B cell (primary cell): ENCODE measurements around the gene PCSK2. TPM values are rescaled to one million over a fixed set of nuclear protein-coding genes. Genes with fewer than 3 reads are reported as not detected.

Experiments
- ATAC-seq: fragments of 200-7000 bp; cut with Tn5 transposase; one replicate; pipeline ENCODE4 v1.10.0; 2021; ENCODE audit warnings: low read depth, mild to moderate bottlenecking, moderate number of reproducible peaks, moderate library complexity
- CTCF ChIA-PET: fragments of 350-600 bp; sonication (Branson Sonifier 250); formaldehyde crosslinking; loops from one replicate; lab custom pipeline; 2021; ENCODE audit warnings: antibody characterized with exemption, inconsistent platforms; lab: Charles Lee
- POLR2A ChIA-PET: fragments of 350-600 bp; sonication (Branson Sonifier 250); formaldehyde crosslinking; loops from one replicate; lab custom pipeline; 2021; ENCODE audit warnings: antibody characterized with exemption; lab: Charles Lee
- DNase-seq: peaks from one replicate; pipeline ENCODE4 v3.0.0; 2013
- H2AFZ ChIP-seq: 2 replicates; pipeline ENCODE4 v1.6.1; 2012; ENCODE audit warnings: mild to moderate bottlenecking, low read depth, low read length; ENCODE audit not compliant: insufficient read depth, poor library complexity, severe bottlenecking
- H3K27ac ChIP-seq, 2 donors: 1 replicate in 1 of 2; 2 replicates in 1 of 2; pipeline ENCODE4 v1.5.1; 2012 to 2013; ENCODE audit warnings: low read length in 2 of 2, mild to moderate bottlenecking in 2 of 2, moderate library complexity in 1 of 2
- H3K27me3 ChIP-seq, 4 experiments: fragments of 200-600 bp in 1 of 4; sonication (generic) in 1 of 4; replicated peaks in 1 of 4; 1 replicate in 2 of 4; 2 replicates in 2 of 4; pipeline versions ENCODE4 v1.6.1 to v1.7.0; 2013 to 2016; ENCODE audit warnings: low read length in 3 of 4, mild to moderate bottlenecking in 2 of 4, mixed read lengths in 1 of 4, moderate library complexity in 1 of 4; ENCODE audit not compliant: insufficient read depth in 4 of 4, control insufficient read depth in 3 of 4; ENCODE audit errors: control extremely low read depth in 1 of 4
- H3K36me3 ChIP-seq, 2 experiments: replicated peaks in 1 of 2; 1 replicate in 1 of 2; 2 replicates in 1 of 2; pipeline versions ENCODE4 v1.6.1 to v1.7.1; 2013; ENCODE audit warnings: low read length in 1 of 2; ENCODE audit not compliant: insufficient read depth in 2 of 2, control insufficient read depth in 1 of 2; ENCODE audit errors: control extremely low read depth in 1 of 2, extremely low read depth in 1 of 2
- H3K4me1 ChIP-seq, 2 donors: fragments of 200-600 bp in 1 of 2; sonication (generic) in 1 of 2; 1 replicate in 1 of 2; 2 replicates in 1 of 2; pipeline versions ENCODE4 v1.5.1 to v1.6.1; 2013 to 2017; ENCODE audit warnings: low read length in 2 of 2; ENCODE audit not compliant: control insufficient read depth in 2 of 2, insufficient read depth in 2 of 2
- H3K4me2 ChIP-seq: replicated peaks from 2 replicates; pipeline ENCODE3; 2012; ENCODE audit warnings: mild to moderate bottlenecking, low read depth, low read length; ENCODE audit not compliant: poor library complexity, severe bottlenecking
- H3K4me3 ChIP-seq, 5 experiments: fragments of 200-600 bp in 1 of 5; sonication (generic) in 1 of 5; 1 replicate in 3 of 5; 2 replicates in 2 of 5; pipeline versions ENCODE4 v1.5.1 to v1.7.0; 2011 to 2016; ENCODE audit warnings: low read length in 4 of 5, mild to moderate bottlenecking in 4 of 5, low read depth in 2 of 5, control low read depth in 1 of 5, moderate library complexity in 1 of 5; ENCODE audit not compliant: insufficient read depth in 1 of 5; ENCODE audit errors: control extremely low read depth in 1 of 5, extremely low read depth in 1 of 5
- H3K79me2 ChIP-seq: fragments of 200-600 bp; sonication (generic); one replicate; pipeline ENCODE4 v1.6.0; 2016; ENCODE audit warnings: low read length; ENCODE audit not compliant: control insufficient read depth, insufficient read depth
- H3K9ac ChIP-seq: fragments of 200-600 bp; sonication (generic); 2 replicates; pipeline ENCODE4 v1.6.1; 2017; ENCODE audit warnings: mild to moderate bottlenecking, low read length, moderate library complexity
- H3K9me3 ChIP-seq, 3 donors: one replicate each; pipeline versions ENCODE4 v1.6.1 to v1.7.1; 2013; ENCODE audit warnings: low read length in 2 of 3; ENCODE audit not compliant: control insufficient read depth in 2 of 3, insufficient read depth in 1 of 3; ENCODE audit errors: control extremely low read depth in 1 of 3
- H4K20me1 ChIP-seq: 2 replicates; pipeline ENCODE4 v1.6.0; 2012; ENCODE audit warnings: mild to moderate bottlenecking, low read length; ENCODE audit not compliant: insufficient read depth, control insufficient read depth, poor library complexity, severe bottlenecking
- H3K27ac Mint-ChIP-seq: one replicate; pipeline ENCODE4 v1.8.0; 2021; ENCODE audit warnings: mixed read lengths
- H3K27me3 Mint-ChIP-seq: one replicate; pipeline ENCODE4 v1.8.0; 2021; ENCODE audit warnings: mixed read lengths
- H3K4me1 Mint-ChIP-seq: one replicate; pipeline ENCODE4 v1.8.0; 2021; ENCODE audit warnings: mixed read lengths
- H3K4me3 Mint-ChIP-seq: one replicate; pipeline ENCODE4 v1.8.0; 2021; ENCODE audit warnings: mixed read lengths
- H3K9me3 Mint-ChIP-seq: one replicate; pipeline ENCODE4 v1.8.0; 2022; ENCODE audit warnings: mixed read lengths; ENCODE audit not compliant: insufficient read depth
- EZH2 ChIP-seq: IDR thresholded peaks from 2 replicates; pipeline ENCODE4 v1.6.1; 2012; ENCODE audit warnings: borderline replicate concordance, low read depth, mild to moderate bottlenecking, moderate library complexity, low read length; ENCODE audit not compliant: insufficient read depth, poor library complexity, severe bottlenecking
- WGBS: methylation state at CpG from one replicate; pipeline ENCODE4 v1.1.5; 2013; ENCODE audit warnings: missing lambda C conversion rate; ENCODE audit not compliant: insufficient coverage; 5-methylcytosine and 5-hydroxymethylcytosine counted together
- intact Hi-C: fragments of 100-400 bp; cut with micrococcal nuclease; formaldehyde crosslinking; loops from one replicate; pipeline ENCODE4 v1.10.0; 2022
- polyA plus RNA-seq: library from polyadenylated mRNA; depleted of rRNA; stranded (reverse); fragments of >200 nt; gene quantifications from 2 replicates; pipeline ENCODE4 v1.2.3, GENCODE V29; 2012
- total RNA-seq, 2 donors: library from RNA; stranded (reverse); fragments of 120-200 nt in 1 of 2; gene quantifications; 1 replicate in 1 of 2; 2 replicates in 1 of 2; pipeline versions ENCODE4 v1.2.3 to v1.2.4, GENCODE V29; 2013 to 2022
- TF ChIP-seq, protein P1 (sequence below): fragments of 200-600 bp; IDR thresholded peaks from one replicate; pipeline ENCODE4 v1.8.0; 2022; ENCODE audit warnings: antibody characterized with exemption, mild to moderate bottlenecking

The PCSK2 gene
- total and polyA plus RNA-seq, 2 donors (not counting 1 experiment from before 2014, with no cell fraction given), result not detected

DNA sequence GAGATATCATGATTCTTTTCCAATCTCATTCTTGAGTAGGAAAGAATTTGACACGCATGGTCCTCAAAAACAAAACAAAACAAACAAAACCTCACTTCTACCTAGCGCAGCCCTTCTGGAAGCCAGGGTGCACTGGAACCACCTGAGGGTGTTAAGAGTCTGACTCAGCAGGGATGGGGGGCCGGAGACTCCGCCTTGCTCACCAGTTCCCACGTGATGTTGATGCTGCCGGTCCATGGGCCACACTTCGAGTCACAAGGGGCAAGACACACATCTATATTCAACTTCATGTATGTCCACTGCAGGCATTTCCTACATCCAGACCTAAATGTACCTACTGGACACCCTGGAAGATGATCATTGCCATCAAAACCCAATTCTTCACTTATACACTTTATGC lies 274.0 kb downstream of the PCSK2 start:
- H3K4me3 Mint-ChIP-seq, result no peak overlapping the region
- Histone ChIP-seq H3K79me2 (no peaks in the 10 kb centered on the region), H3K36me3 (no peaks in the 10 kb centered on the region), H3K27ac (no peak overlapping the region), H3K4me3 (no peak overlapping the region), H3K4me2 (no peak overlapping the region), H3K9ac (no peak overlapping the region), H3K4me1 (peaks cover 9 to 16% of the 10 kb centered on the region in 2 donors), H3K27me3 (peaks cover 0 to 4% (median 0%) of the 10 kb centered on the region in 4 experiments), H3K9me3 (no peaks in the 10 kb centered on the region), H4K20me1 (no peaks in the 10 kb centered on the region), H2AFZ (no peak overlapping the region)
- intact Hi-C loops, result loop anchor here (10.0 kb wide), 1 partner anchor 144 kb away; no protein-coding TSS in a partner anchor
- H3K27me3 Mint-ChIP-seq, result peaks cover 16% of the 10 kb centered on the region
- peaks cover 13% of the 10 kb centered on the region for H3K4me1 Mint-ChIP-seq
- 95% methylated on average over 6 of the region's 7 CpGs for WGBS
- H3K9me3 Mint-ChIP-seq, result no peaks in the 10 kb centered on the region
- no peak for TF ChIP-seq EZH2
- TF ChIP-seq, protein P1, sequence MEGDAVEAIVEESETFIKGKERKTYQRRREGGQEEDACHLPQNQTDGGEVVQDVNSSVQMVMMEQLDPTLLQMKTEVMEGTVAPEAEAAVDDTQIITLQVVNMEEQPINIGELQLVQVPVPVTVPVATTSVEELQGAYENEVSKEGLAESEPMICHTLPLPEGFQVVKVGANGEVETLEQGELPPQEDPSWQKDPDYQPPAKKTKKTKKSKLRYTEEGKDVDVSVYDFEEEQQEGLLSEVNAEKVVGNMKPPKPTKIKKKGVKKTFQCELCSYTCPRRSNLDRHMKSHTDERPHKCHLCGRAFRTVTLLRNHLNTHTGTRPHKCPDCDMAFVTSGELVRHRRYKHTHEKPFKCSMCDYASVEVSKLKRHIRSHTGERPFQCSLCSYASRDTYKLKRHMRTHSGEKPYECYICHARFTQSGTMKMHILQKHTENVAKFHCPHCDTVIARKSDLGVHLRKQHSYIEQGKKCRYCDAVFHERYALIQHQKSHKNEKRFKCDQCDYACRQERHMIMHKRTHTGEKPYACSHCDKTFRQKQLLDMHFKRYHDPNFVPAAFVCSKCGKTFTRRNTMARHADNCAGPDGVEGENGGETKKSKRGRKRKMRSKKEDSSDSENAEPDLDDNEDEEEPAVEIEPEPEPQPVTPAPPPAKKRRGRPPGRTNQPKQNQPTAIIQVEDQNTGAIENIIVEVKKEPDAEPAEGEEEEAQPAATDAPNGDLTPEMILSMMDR, result no peak
- H3K27ac Mint-ChIP-seq, result no peak overlapping the region
- DNase-seq (no peak), ATAC-seq (no peak)
- POLR2A ChIA-PET, result interaction anchor here (0.8 kb wide), 1 partner anchor 11 kb away, joined by 4 read pairs; no protein-coding TSS in a partner anchor
- CTCF ChIA-PET, result no interaction called here

DNA sequence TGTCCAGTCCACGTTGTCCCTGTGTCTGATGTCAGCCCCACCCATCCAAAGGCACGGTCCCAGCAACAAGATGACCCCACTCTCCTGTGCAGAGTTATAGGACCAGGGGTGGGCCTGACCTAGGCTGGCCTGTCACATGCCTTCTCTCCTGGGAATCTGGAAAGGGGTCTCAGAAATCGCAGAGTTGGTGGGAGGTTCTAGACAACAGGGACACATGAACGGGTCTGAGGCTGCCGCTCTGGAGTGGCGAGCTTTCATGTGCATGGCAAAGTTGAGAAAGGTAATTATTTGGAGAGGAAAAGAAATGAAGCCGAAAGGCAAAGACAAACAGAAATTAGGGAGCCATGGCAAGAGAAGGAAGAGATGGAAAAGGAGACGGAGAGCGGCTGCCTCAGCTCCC lies 274.9 kb downstream of the PCSK2 start:
- POLR2A ChIA-PET, result no interaction called here

More for the DNA sequence above, 274.9 kb downstream of the PCSK2 start:
- no peaks in the 10 kb centered on the region for H3K27me3 ChIP-seq
- Mint-ChIP-seq H3K9me3 (no peaks in the 10 kb centered on the region), H3K27ac (no peak overlapping the region), H3K4me3 (no peak overlapping the region), H3K27me3 (peaks cover 12% of the 10 kb centered on the region), H3K4me1 (peaks cover 13% of the 10 kb centered on the region)
- no peak overlapping the region for H2AFZ ChIP-seq
- TF ChIP-seq, protein P1, result no peak
- TF ChIP-seq EZH2, result no peak
- no peak overlapping the region for H3K9ac ChIP-seq
- no peak for DNase-seq
- WGBS, result 92% methylated on average over 8 of the region's 9 CpGs
- no peak for ATAC-seq
- intact Hi-C loops, result loop anchor here (10.0 kb wide), 1 partner anchor 143 kb away; no protein-coding TSS in a partner anchor
- no peak overlapping the region for H3K4me3 ChIP-seq
- no peaks in the 10 kb centered on the region for H3K36me3 ChIP-seq
- H3K79me2 ChIP-seq, result no peaks in the 10 kb centered on the region
- no peaks in the 10 kb centered on the region for H4K20me1 ChIP-seq
- H3K9me3 ChIP-seq, result no peaks in the 10 kb centered on the region
- peaks cover 9 to 17% of the 10 kb centered on the region in 2 donors for H3K4me1 ChIP-seq
- H3K4me2 ChIP-seq, result no peak overlapping the region
- H3K27ac ChIP-seq, result no peak overlapping the region
- CTCF ChIA-PET, result no interaction called here
